Endothelial cell of umbilical vein (primary cell): ENCODE measurements around the gene KRT37. TPM values are rescaled to one million over a fixed set of nuclear protein-coding genes. Genes with fewer than 3 reads are reported as not detected.

ENCODE experiments used
- BruUV-seq: library from RNA; stranded (reverse); fragments of 400-500 nt; replicated peaks from 2 replicates; lab custom pipeline; 2021; lab: Mats Ljungman, UMichigan
- CTCF ChIA-PET: fragments of 300-600, 350-600 bp; sonication (Branson Sonifier 250); formaldehyde crosslinking; loops from one replicate; lab custom pipeline; 2021; ENCODE audit warnings: antibody characterized with exemption, inconsistent platforms; lab: Charles Lee
- POLR2A ChIA-PET: fragments of 300-600, 350-600 bp; sonication (Branson Sonifier 250); formaldehyde crosslinking; loops from one replicate; lab custom pipeline; 2021; ENCODE audit warnings: antibody characterized with exemption, inconsistent platforms; lab: Charles Lee
- DNase-seq: peaks from one replicate; pipeline ENCODE4 v3.0.0-alpha.2; 2011; ENCODE audit warnings: low read depth, low spot score
- FAIRE-seq: peaks from 2 replicates; lab custom pipeline; 2011; peaks lifted over from hg19 to GRCh38; lab: Jason Lieb, UNC
- H2AFZ ChIP-seq: 2 replicates; pipeline ENCODE4 v1.6.0; 2012; ENCODE audit warnings: low read depth, low read length, control low read depth, inconsistent platforms
- H3K27ac ChIP-seq: 2 replicates; pipeline ENCODE4 v1.5.1; 2011; ENCODE audit warnings: low read depth, mild to moderate bottlenecking, control low read depth, low read length, moderate library complexity; ENCODE audit not compliant: insufficient read depth
- H3K27me3 ChIP-seq, 2 experiments: 2 replicates each; pipeline versions ENCODE4 v1.6.0 to v1.6.1; 2011; ENCODE audit warnings: low read length in 2 of 2, mixed read lengths in 1 of 2; ENCODE audit not compliant: control insufficient read depth in 2 of 2, insufficient read depth in 2 of 2
- H3K36me3 ChIP-seq, 2 experiments: 2 replicates in 1 of 2; 3 replicates in 1 of 2; pipeline ENCODE4 v1.5.1; 2011; ENCODE audit warnings: low read length in 2 of 2, mild to moderate bottlenecking in 1 of 2, moderate library complexity in 1 of 2; ENCODE audit not compliant: control insufficient read depth in 2 of 2, insufficient read depth in 2 of 2; ENCODE audit errors: extremely low read depth in 1 of 2
- H3K4me1 ChIP-seq: 3 replicates; pipeline ENCODE4 v1.5.1; 2011; ENCODE audit warnings: mild to moderate bottlenecking, low read length; ENCODE audit not compliant: control insufficient read depth, insufficient read depth; ENCODE audit errors: extremely low read depth
- H3K4me2 ChIP-seq: 2 replicates; pipeline ENCODE4 v1.6.1; 2011; ENCODE audit warnings: low read length, control low read depth, mixed read lengths; ENCODE audit not compliant: insufficient read depth
- H3K4me3 ChIP-seq, 3 experiments: fragments of 200-600 bp in 1 of 3; sonication (generic), shearing (Covaris generic) in 1 of 3; replicated peaks in 1 of 3; 2 replicates each; pipeline ENCODE4 v1.5.1; 2011 to 2016; ENCODE audit warnings: control low read depth in 3 of 3, low read length in 3 of 3, mild to moderate bottlenecking in 2 of 3, inconsistent platforms in 1 of 3, low read depth in 1 of 3, moderate library complexity in 1 of 3; ENCODE audit not compliant: insufficient read depth in 1 of 3
- H3K79me2 ChIP-seq: 2 replicates; pipeline ENCODE4 v1.6.0; 2012; ENCODE audit warnings: low read length, inconsistent platforms; ENCODE audit not compliant: control insufficient read depth, insufficient read depth
- H3K9ac ChIP-seq: replicated peaks from 2 replicates; pipeline ENCODE3; 2011; ENCODE audit warnings: low read length, control low read depth; ENCODE audit not compliant: insufficient read depth; ENCODE audit errors: extremely low read depth
- H3K9me1 ChIP-seq: replicated peaks from 3 replicates; pipeline ENCODE4 v1.6.0; 2011; ENCODE audit warnings: mild to moderate bottlenecking, low read length; ENCODE audit not compliant: control insufficient read depth, insufficient read depth; ENCODE audit errors: extremely low read depth
- H3K9me3 ChIP-seq: replicated peaks from 2 replicates; pipeline ENCODE4 v1.5.1; 2012; ENCODE audit warnings: low read length, inconsistent platforms; ENCODE audit not compliant: control insufficient read depth, insufficient read depth
- H4K20me1 ChIP-seq: replicated peaks from 2 replicates; pipeline ENCODE3; 2011; ENCODE audit warnings: mild to moderate bottlenecking, low read length; ENCODE audit not compliant: control insufficient read depth, insufficient read depth; ENCODE audit errors: extremely low read depth
- CTCF ChIP-seq, 2 donors: IDR thresholded peaks; 1 replicate in 1 of 2; 2 replicates in 1 of 2; pipeline ENCODE4 v1.5.1; 2011; ENCODE audit warnings: low read length in 2 of 2, mild to moderate bottlenecking in 2 of 2, moderate library complexity in 2 of 2, control low read depth in 1 of 2, inconsistent platforms in 1 of 2, low read depth in 1 of 2; ENCODE audit not compliant: insufficient read depth in 1 of 2; ENCODE audit errors: extremely low read depth in 1 of 2
- FOS ChIP-seq: IDR thresholded peaks from 2 replicates; pipeline ENCODE4 v1.6.1; 2011; ENCODE audit warnings: mild to moderate bottlenecking, low read length, moderate library complexity, borderline replicate concordance; ENCODE audit not compliant: insufficient read depth
- MYC ChIP-seq: IDR thresholded peaks from one replicate; pipeline ENCODE4 v1.6.1; 2011; ENCODE audit warnings: mild to moderate bottlenecking, low read depth, low read length
- POLR2A ChIP-seq: IDR thresholded peaks from 2 replicates; pipeline ENCODE4 v1.6.1; 2012; ENCODE audit warnings: low read depth, mild to moderate bottlenecking, control low read depth, low read length
- dilution Hi-C: fragments of 300-500 bp; cut with MboI; formaldehyde crosslinking; loops from one replicate; pipeline ENCODE4 v1.15.0; 2019; ENCODE audit warnings: low sequenced_read_pairs; ENCODE audit not compliant: extremely low pct_ligation_motif_present
- intact Hi-C: fragments of 100-400 bp; cut with micrococcal nuclease; formaldehyde crosslinking; loops from one replicate; pipeline ENCODE4 v1.10.0; 2022
- polyA plus RNA-seq, 4 experiments: library from polyadenylated mRNA; depleted of rRNA in 3 of 4; stranded (reverse) in 3 of 4; unstranded in 1 of 4; fragments of >200 nt; gene quantifications; 2 replicates each; pipeline versions ENCODE4 v1.2.1 to v1.2.3, GENCODE V29; 2011 to 2012; ENCODE audit warnings: missing spikeins in 1 of 4
- total RNA-seq: library from RNA; stranded (reverse); gene quantifications from 2 replicates; pipeline ENCODE4 v1.2.3, GENCODE V29; 2021

Gene KRT37
- total and polyA plus RNA-seq, 2 donors (not counting 3 experiments of a cell fraction or from before 2014, with no cell fraction given), result not detected

GRCh38 chr17:41418116-41418860 lies 6.1 kb downstream of the KRT37 start:
- BruUV-seq, result no TSS peak
- H3K27ac ChIP-seq, result no peak overlapping the region
- intact Hi-C loops, result no loop called here
- no peak for FAIRE-seq
- no peaks in the 10 kb centered on the region for H3K4me1 ChIP-seq
- no peaks in the 10 kb centered on the region for H3K9me1 ChIP-seq
- H3K27me3 ChIP-seq, result peaks cover 0 to 4% of the 10 kb centered on the region in 2 experiments
- TF ChIP-seq MYC (no peak), FOS (no peak)
- DNase-seq, result no peak
- H3K4me3 ChIP-seq, result no peak overlapping the region
- no peaks in the 10 kb centered on the region for H3K36me3 ChIP-seq
- POLR2A ChIA-PET, result no interaction called here
- no peak overlapping the region for H3K4me2 ChIP-seq
- CTCF ChIA-PET, result interaction anchor here (0.7 to 1.8 kb wide), 5 partner anchors 8 to 245 kb away, joined by 3 to 7 read pairs (median 3); no protein-coding TSS in a partner anchor
- H4K20me1 ChIP-seq, result no peaks in the 10 kb centered on the region
- H2AFZ ChIP-seq, result no peak overlapping the region
- no peaks in the 10 kb centered on the region for H3K79me2 ChIP-seq
- dilution Hi-C loops, result no loop called here
- no peaks in the 10 kb centered on the region for H3K9me3 ChIP-seq
- H3K9ac ChIP-seq, result no peak overlapping the region

GRCh38 chr17:41417576-41418015 lies 6.8 kb downstream of the KRT37 start:
- Histone ChIP-seq H3K9ac (no peak overlapping the region), H3K36me3 (no peaks in the 10 kb centered on the region), H4K20me1 (no peaks in the 10 kb centered on the region), H3K4me2 (no peak overlapping the region), H3K9me1 (no peaks in the 10 kb centered on the region), H3K4me3 (no peak overlapping the region), H3K9me3 (no peaks in the 10 kb centered on the region), H3K27me3 (peaks cover 0 to 4% of the 10 kb centered on the region in 2 experiments), H3K79me2 (no peaks in the 10 kb centered on the region), H3K4me1 (no peaks in the 10 kb centered on the region), H2AFZ (no peak overlapping the region), H3K27ac (no peak overlapping the region)
- DNase-seq (no peak), FAIRE-seq (no peak)
- dilution Hi-C loops, result no loop called here
- BruUV-seq, result no TSS peak
- ChIA-PET CTCF (interaction anchor here (0.5 to 1.8 kb wide), 6 partner anchors 9 to 631 kb away, joined by 3 to 7 read pairs (median 3); no protein-coding TSS in a partner anchor), POLR2A (no interaction called here)
- TF ChIP-seq POLR2A (no peak), CTCF (IDR thresholded peaks at IDR 0.05; ENCODE audit: extremely low read depth in 1 of 2, insufficient read depth in 1 of 2, low read depth in 1 of 2, low read length in 2 of 2) (peak; percentile 18 to 21)
- intact Hi-C loops, result no loop called here
